Measurements from ENCODE around the gene ENO2. TPM values are rescaled to one million over a fixed set of nuclear protein-coding genes. Genes with fewer than 3 reads are reported as not detected.
A peak's percentile ranks its signal among the peaks of the same experiment; 100 is the strongest.

Gene ENO2
- total RNA-seq, 3 donors from 2014 or later = 5.0 to 16.1 (median 11.1) TPM

DNA sequence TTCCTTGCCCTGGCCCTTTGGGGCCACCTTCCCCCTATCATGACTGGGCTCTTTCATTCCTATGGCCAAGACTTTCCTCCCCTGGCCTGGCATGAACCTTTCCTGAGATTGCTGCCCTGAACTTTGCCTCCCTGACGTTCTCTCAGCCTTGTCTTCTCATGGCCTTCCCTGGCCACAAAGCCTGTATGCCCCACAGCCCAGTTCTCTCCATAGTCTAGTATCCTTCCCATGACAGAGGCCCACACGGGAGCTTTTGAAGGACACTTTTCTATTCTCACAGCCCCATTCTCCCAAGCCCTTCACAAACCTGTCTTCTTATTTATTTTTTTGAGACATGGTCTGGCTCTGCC is 24.8 kb downstream of the ENO2 start:
- peak overlapping the region; percentile 96 to 99 for H3K27ac ChIP-seq
- intact Hi-C loops (cut with DNase I; ENCODE audit: low total_unique reads) = no loop called here

GRCh38 chr12:6941267-6941666 is 26.9 kb downstream of the ENO2 start:
- Histone ChIP-seq H3K9me3 (no peaks in the 10 kb centered on the region), H3K36me3 (no peaks in the 10 kb centered on the region), H3K4me3 (no peak overlapping the region), H3K4me1 (peaks cover 22 to 25% of the 10 kb centered on the region in 2 donors), H3K27ac (peak overlapping the region; percentile 56 to 97), H3K27me3 (no peaks in the 10 kb centered on the region)
- DNase-seq (ENCODE audit: low spot score in 2 of 2) = no peak
- intact Hi-C loops (cut with DNase I; ENCODE audit: low total_unique reads) = loop anchor here (10.0 kb wide), 1 partner anchor 174 kb away; no protein-coding TSS in a partner anchor
- no peak for TF ChIP-seq POLR2A (IDR thresholded peaks at IDR 0.05)
- TF ChIP-seq, protein P1, sequence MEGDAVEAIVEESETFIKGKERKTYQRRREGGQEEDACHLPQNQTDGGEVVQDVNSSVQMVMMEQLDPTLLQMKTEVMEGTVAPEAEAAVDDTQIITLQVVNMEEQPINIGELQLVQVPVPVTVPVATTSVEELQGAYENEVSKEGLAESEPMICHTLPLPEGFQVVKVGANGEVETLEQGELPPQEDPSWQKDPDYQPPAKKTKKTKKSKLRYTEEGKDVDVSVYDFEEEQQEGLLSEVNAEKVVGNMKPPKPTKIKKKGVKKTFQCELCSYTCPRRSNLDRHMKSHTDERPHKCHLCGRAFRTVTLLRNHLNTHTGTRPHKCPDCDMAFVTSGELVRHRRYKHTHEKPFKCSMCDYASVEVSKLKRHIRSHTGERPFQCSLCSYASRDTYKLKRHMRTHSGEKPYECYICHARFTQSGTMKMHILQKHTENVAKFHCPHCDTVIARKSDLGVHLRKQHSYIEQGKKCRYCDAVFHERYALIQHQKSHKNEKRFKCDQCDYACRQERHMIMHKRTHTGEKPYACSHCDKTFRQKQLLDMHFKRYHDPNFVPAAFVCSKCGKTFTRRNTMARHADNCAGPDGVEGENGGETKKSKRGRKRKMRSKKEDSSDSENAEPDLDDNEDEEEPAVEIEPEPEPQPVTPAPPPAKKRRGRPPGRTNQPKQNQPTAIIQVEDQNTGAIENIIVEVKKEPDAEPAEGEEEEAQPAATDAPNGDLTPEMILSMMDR (IDR thresholded peaks at IDR 0.05) = no peak
- TF ChIP-seq POLR2AphosphoS5 (IDR thresholded peaks at IDR 0.05) = no peak

More for the DNA sequence above, 24.8 kb downstream of the ENO2 start:
- TF ChIP-seq POLR2A (IDR thresholded peaks at IDR 0.05) = no peak
- TF ChIP-seq POLR2AphosphoS5 (IDR thresholded peaks at IDR 0.05) = peak in 1 of 3 donors; percentile 15
- Histone ChIP-seq H3K9me3 (no peaks in the 10 kb centered on the region), H3K4me3 (no peak overlapping the region), H3K27me3 (no peaks in the 10 kb centered on the region), H3K36me3 (no peaks in the 10 kb centered on the region), H3K4me1 (peaks cover 15 to 21% of the 10 kb centered on the region in 2 donors)
- DNase-seq (ENCODE audit: low spot score in 2 of 2) = no peak

- no peak for TF ChIP-seq POLR2A (IDR thresholded peaks at IDR 0.05)
- TF ChIP-seq, protein P1 (IDR thresholded peaks at IDR 0.05) = no peak
- no peak for TF ChIP-seq POLR2AphosphoS5 (IDR thresholded peaks at IDR 0.05)
- intact Hi-C loops (cut with DNase I; ENCODE audit: low total_unique reads) = loop anchor here (10.0 kb wide), 1 partner anchor 173 kb away; no protein-coding TSS in a partner anchor
- H3K4me3 ChIP-seq = no peak overlapping the region
- H3K27me3 ChIP-seq = no peaks in the 10 kb centered on the region
- DNase-seq (ENCODE audit: low spot score in 2 of 2) = no peak
- H3K36me3 ChIP-seq = no peaks in the 10 kb centered on the region
- H3K4me1 ChIP-seq = peaks cover 22 to 28% of the 10 kb centered on the region in 2 donors
- H3K27ac ChIP-seq = peak overlapping the region; percentile 56 to 97
- H3K9me3 ChIP-seq = no peaks in the 10 kb centered on the region
Measured at GRCh38 chr12:6941782-6942181, 27.4 kb downstream of the ENO2 start.

- H3K4me1 ChIP-seq = peaks cover 22 to 32% of the 10 kb centered on the region in 2 donors
- TF ChIP-seq POLR2A (IDR thresholded peaks at IDR 0.05) (no peak), POLR2AphosphoS5 (IDR thresholded peaks at IDR 0.05) (peak in 1 of 3 donors; percentile 7)
- peak overlapping the region; percentile 96 to 97 for H3K27ac ChIP-seq
- intact Hi-C loops (cut with DNase I; ENCODE audit: low total_unique reads) = loop anchor here (10.0 kb wide), 1 partner anchor 173 kb away; no protein-coding TSS in a partner anchor
- no peaks in the 10 kb centered on the region for H3K9me3 ChIP-seq
- no peak overlapping the region for H3K4me3 ChIP-seq
- H3K36me3 ChIP-seq = no peaks in the 10 kb centered on the region
- DNase-seq (ENCODE audit: low spot score in 2 of 2) = no peak
- H3K27me3 ChIP-seq = no peaks in the 10 kb centered on the region
Measured at GRCh38 chr12:6942331-6942665, 27.9 kb downstream of the ENO2 start.

GRCh38 chr12:6943389-6943721 is 29.0 kb downstream of the ENO2 start:
- Histone ChIP-seq H3K4me1 (peaks cover 19 to 31% of the 10 kb centered on the region in 2 donors), H3K36me3 (no peaks in the 10 kb centered on the region), H3K27me3 (no peaks in the 10 kb centered on the region), H3K4me3 (peak overlapping the region; percentile 70 to 80 (median 78)), H3K27ac (peak overlapping the region; percentile 96 to 97), H3K9me3 (no peaks in the 10 kb centered on the region)
- intact Hi-C loops (cut with DNase I; ENCODE audit: low total_unique reads) = loop anchor here (10.0 kb wide), 1 partner anchor 171 kb away; no protein-coding TSS in a partner anchor
- no peak for TF ChIP-seq POLR2AphosphoS5 (IDR thresholded peaks at IDR 0.05)
- TF ChIP-seq, protein P1 (IDR thresholded peaks at IDR 0.05) = no peak
- DNase-seq (ENCODE audit: low spot score in 2 of 2) = peak in 1 of 2 donors; percentile 88

DNA sequence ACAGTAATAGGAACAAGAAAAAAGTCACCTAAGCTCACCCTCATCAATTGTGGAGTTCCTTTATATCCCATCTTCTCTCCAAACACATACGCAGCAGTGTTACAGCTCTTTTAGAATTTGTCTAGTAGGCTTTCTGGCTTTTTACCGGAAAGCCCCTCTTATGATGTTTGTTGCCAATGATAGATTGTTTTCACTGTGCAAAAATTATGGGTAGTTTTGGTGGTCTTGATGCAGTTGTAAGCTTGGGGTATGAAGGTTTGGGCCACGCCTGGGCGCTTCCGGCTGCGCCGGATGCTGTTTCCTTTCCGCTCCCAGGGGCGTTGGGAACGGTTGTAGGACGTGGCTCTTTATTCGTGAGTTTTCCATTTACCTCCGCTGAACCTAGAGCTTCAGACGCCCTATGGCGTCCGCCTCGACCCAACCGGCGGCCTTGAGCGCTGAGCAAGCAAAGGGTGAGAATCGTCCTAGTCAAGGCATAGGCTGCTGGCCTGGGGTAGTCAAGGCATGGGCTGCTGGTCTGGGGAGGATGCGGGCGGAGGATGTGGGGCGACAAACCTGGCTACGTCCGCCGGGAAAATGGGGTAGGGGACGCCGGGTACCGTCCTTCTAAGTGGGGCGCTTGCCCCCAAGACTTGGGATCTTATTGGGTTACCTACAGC is 29.5 kb downstream of the ENO2 start, which contains the start of the genes C12orf57 and RNU7-1:
TSS of gene C12orf57 (plus strand) at position 301 of the 659 bp plus-strand sequence. CDS start at position 401, 100 bp downstream.
TSS of gene RNU7-1 (plus strand) at position 95 of the 659 bp plus-strand sequence.
- Histone ChIP-seq H3K9me3 (no peaks in the 10 kb centered on the region), H3K4me1 (peaks cover 14 to 26% of the 10 kb centered on the region in 2 donors), H3K4me3 (peak within 1 kb of the TSS; percentile 70 to 80 (median 78)), H3K27ac (peak within 1 kb of the TSS; percentile 96 to 97), H3K27me3 (no peaks in the 10 kb centered on the region), H3K36me3 (no peaks in the 10 kb centered on the region)
- peak; percentile 93 for TF ChIP-seq POLR2A (IDR thresholded peaks at IDR 0.05)
- TF ChIP-seq, protein P1 (IDR thresholded peaks at IDR 0.05) = peak in 1 of 3 donors; percentile 34
- peak; percentile 71 to 98 (median 84) for TF ChIP-seq POLR2AphosphoS5 (IDR thresholded peaks at IDR 0.05)
- DNase-seq (ENCODE audit: low spot score in 2 of 2) = peak; percentile 81 to 84
- intact Hi-C loops (cut with DNase I; ENCODE audit: low total_unique reads) = loop anchor here (10.0 kb wide), 1 partner anchor 171 kb away; no protein-coding TSS in a partner anchor
